ENCODE measurements around the gene PNPLA8. TPM values are rescaled to one million over a fixed set of nuclear protein-coding genes. Genes with fewer than 3 reads are reported as not detected.

The PNPLA8 gene
- total and polyA plus RNA-seq, 2 of the 4 experiments (the other 2 are of a cell fraction), result 7.0 to 14.5 TPM

DNA sequence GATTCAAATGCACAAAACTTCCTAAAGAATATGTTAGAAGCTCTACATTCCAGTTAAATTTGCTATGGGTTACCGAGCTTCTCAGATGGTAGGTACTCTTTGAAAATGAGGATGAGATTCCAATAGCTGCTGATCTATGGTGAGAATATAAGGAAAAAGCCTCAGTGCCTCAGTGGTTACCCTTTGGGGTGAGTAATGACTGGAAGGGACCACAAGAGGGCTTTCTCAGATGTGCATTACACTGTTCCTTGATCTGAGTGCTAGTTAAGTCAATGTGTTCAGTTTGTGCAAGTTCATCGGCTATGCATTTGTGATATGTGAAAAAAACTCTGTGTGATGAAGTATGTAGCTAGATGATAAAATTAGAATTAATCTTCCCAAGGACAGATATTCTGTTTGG lies 73.2 kb downstream of the PNPLA8 start:
- H2BK15ac ChIP-seq (ENCODE audit: low read depth, low read length), result no peak overlapping the region
- no peak overlapping the region for H3K14ac ChIP-seq (replicated peaks; ENCODE audit: low read depth, low read length)
- WGBS, 2 experiments (ENCODE audit: extremely low coverage in 2 of 2, insufficient read length in 1 of 2), result no CpG with 5 or more reads among the region's 2 CpGs
- H3K9me1 ChIP-seq (ENCODE audit: insufficient read depth, low read length), result no peaks in the 10 kb centered on the region; the same call in 1 of the 2 replicates
- DNase-seq (peak; percentile 40), ATAC-seq (ENCODE audit: low read depth) (peak; percentile 40; the same call in 1 of the 2 replicates)
- no peak overlapping the region for H2BK120ac ChIP-seq (ENCODE audit: low read depth, low read length)
- POLR2A ChIA-PET (ENCODE audit: unreplicated experiment), result no interaction called here
- in situ Hi-C loops (cut with MboI; ENCODE audit: low sequenced_read_pairs), result no loop called here
- H3K4me1 ChIP-seq (ENCODE audit: control insufficient read depth, insufficient read depth, low read length), result no peaks in the 10 kb centered on the region; the same call in 1 of the 2 replicates
- no peak overlapping the region for H2AK5ac ChIP-seq (ENCODE audit: low read depth, low read length)
- no peaks in the 10 kb centered on the region for H3K9me3 ChIP-seq (ENCODE audit: control insufficient read depth, insufficient read depth, low read length)
- no peak overlapping the region for H3K9ac ChIP-seq (ENCODE audit: low read depth, low read length)
- peaks cover 47% of the 10 kb centered on the region for H3K27me3 ChIP-seq (ENCODE audit: control insufficient read depth, insufficient read depth, low read length)
- no peak overlapping the region for H3K27ac ChIP-seq (ENCODE audit: insufficient read depth, low read length)
- intact Hi-C loops (cut with micrococcal nuclease), result no loop called here
- no peak overlapping the region for H3K56ac ChIP-seq (ENCODE audit: extremely low read depth, insufficient read depth, low read length)
- dilution Hi-C loops (cut with HindIII; ENCODE audit: low sequenced_read_pairs, unreplicated experiment), result no loop called here
- H2BK5ac ChIP-seq (ENCODE audit: low read depth, low read length, poor library complexity, severe bottlenecking), result no peak overlapping the region
- CTCF ChIA-PET, result interaction anchor here (1.1 kb wide), 1 partner anchor 12 kb away, joined by 4 read pairs; no protein-coding TSS in a partner anchor
- no peaks in the 10 kb centered on the region for H4K20me1 ChIP-seq (ENCODE audit: insufficient read depth, low read length)
- BruUV-seq (replicated peaks), result no TSS peak
- H2BK20ac ChIP-seq (ENCODE audit: low read depth, low read length), result no peak overlapping the region
- no peak overlapping the region for H3K4ac ChIP-seq (ENCODE audit: low read depth, low read length)
- H3K23ac ChIP-seq (ENCODE audit: low read depth, low read length), result no peak overlapping the region
- no peak overlapping the region for H2AFZ ChIP-seq (replicated peaks; ENCODE audit: low read length, poor library complexity)
- H3K18ac ChIP-seq (ENCODE audit: low read depth, low read length), result no peak overlapping the region
- H3K36me3 ChIP-seq (ENCODE audit: control insufficient read depth, insufficient read depth, low read length), result no peaks in the 10 kb centered on the region
- no peak overlapping the region for H2AK9ac ChIP-seq (replicated peaks; ENCODE audit: low read depth, low read length, poor library complexity)
- no peak overlapping the region for H4K5ac ChIP-seq (ENCODE audit: low read depth, low read length)
- no peak overlapping the region for H4K8ac ChIP-seq (ENCODE audit: low read depth in 2 of 2, low read length in 2 of 2)
- TF ChIP-seq FOS (IDR thresholded peaks at IDR 0.05; ENCODE audit: low read depth, low read length) (no peak), MXI1 (IDR thresholded peaks at IDR 0.05; ENCODE audit: borderline replicate concordance, low read depth, low read length) (no peak), CTCF (conservative IDR thresholded peaks at IDR 0.05; ENCODE audit: low read depth, low read length) (peak; percentile 45), RCOR1 (IDR thresholded peaks at IDR 0.05; ENCODE audit: insufficient replicate concordance, low read length) (no peak), RAD21 (IDR thresholded peaks at IDR 0.05; ENCODE audit: low read length) (peak; percentile 42), CEBPB (IDR thresholded peaks at IDR 0.05; ENCODE audit: low read depth, low read length) (no peak), SMC3 (IDR thresholded peaks at IDR 0.05; ENCODE audit: low read depth, low read length) (peak; percentile 39; the same call in 1 of the 2 replicates)
- H3K4me2 ChIP-seq (ENCODE audit: low read depth, low read length), result no peak overlapping the region
- no peak overlapping the region for H4K91ac ChIP-seq (ENCODE audit: insufficient read depth, low read depth, low read length)
- no peak overlapping the region for H3K4me3 ChIP-seq (ENCODE audit: insufficient read depth, low read depth, low read length)
- H3K79me1 ChIP-seq (ENCODE audit: low read depth in 1 of 2, low read length in 2 of 2), result no peaks in the 10 kb centered on the region

Measured in IMR-90 (cell line).